HG02884 (cell line): ENCODE measurements around the gene KCNMA1.

Experiments used
- ATAC-seq: cut with Tn5 transposase; IDR thresholded peaks from one replicate; pipeline ENCODE4 v1.9.1; 2021; ENCODE audit warnings: mild to moderate bottlenecking, moderate library complexity; ENCODE audit not compliant: unreplicated experiment

The KCNMA1 gene

DNA sequence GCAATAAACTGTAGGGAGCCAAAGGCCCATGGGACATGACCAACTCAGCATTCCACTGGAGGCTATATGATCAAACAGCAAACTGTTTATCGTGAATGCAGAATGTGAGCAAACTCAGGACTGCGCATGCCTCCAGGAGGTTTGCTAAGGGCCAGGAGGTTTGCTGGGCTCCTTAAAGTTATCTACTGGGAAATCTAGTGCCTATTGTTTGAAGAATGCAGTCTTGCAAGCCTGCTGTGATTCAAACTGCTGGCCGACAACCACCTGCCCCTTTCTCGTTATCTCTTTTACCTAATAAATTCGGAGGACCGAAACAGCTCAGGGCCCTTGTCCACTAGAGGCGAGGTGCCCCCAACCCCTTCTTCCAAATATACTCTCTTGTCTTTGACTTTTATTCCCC, 404.1 kb downstream of the KCNMA1 start:
- ATAC-seq, result no peak

DNA sequence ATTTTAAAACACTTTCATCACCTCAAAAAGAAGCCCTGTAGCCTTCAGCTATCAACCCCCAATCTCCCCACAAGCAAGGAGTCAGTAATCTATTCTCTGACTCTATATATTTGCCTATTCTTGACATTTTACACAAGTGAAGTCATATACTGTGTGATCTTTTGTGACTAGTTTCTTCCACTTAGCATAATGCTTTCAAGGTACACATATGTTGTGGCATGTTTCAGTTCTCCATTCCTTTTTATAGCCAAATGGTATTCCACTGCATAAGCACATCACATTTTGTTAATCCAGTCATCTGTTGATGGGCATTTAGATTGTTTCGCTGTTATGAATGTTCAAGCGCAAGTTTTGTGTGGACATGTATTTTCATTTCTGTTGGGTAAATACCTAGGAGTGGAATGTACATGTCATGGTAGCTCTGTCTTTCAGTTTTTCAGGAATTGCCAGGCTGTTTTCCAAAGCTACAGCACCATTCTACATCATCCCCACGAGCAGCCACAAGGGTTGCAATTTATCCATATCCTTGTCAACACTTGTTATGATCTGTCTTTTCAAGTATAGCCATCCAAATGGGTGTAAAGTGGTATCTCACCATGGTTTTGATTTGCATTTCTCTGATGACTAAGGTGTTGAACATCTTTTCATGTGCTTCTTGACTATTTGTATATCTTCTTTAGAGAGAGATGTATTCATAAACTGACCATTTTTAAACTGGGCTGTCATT, 405.6 kb downstream of the KCNMA1 start:
- peak; percentile 66 for ATAC-seq

- ATAC-seq, result no peak
Measured at GRCh38 chr10:77231375-77231774, 406.2 kb downstream of the KCNMA1 start.

DNA sequence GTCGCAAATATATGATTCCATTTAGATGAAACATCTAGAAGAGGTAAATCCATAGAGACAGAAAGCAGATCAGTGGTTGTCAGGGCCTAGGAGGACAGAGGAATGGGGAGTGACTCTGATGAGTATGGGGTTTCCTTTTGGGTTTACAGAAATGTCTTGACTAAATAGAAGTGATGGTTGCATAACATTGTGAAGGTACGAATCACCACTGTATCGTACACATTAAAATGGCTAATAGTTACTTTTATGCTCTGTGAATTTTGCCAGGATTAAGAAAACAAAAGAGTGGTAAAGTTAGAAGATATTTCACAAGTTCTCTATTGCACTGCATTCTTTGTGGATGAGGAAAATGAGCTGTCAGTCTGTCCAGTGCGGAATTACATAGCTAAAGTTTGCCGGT, 407.4 kb downstream of the KCNMA1 start:
- no peak for ATAC-seq

- ATAC-seq, result no peak
Measured at GRCh38 chr10:77229704-77230103, 407.9 kb downstream of the KCNMA1 start.

- no peak for ATAC-seq
Measured at GRCh38 chr10:77228559-77228958, 409.0 kb downstream of the KCNMA1 start.

GRCh38 chr10:77226853-77227565, 410.6 kb downstream of the KCNMA1 start:
- ATAC-seq, result no peak

DNA sequence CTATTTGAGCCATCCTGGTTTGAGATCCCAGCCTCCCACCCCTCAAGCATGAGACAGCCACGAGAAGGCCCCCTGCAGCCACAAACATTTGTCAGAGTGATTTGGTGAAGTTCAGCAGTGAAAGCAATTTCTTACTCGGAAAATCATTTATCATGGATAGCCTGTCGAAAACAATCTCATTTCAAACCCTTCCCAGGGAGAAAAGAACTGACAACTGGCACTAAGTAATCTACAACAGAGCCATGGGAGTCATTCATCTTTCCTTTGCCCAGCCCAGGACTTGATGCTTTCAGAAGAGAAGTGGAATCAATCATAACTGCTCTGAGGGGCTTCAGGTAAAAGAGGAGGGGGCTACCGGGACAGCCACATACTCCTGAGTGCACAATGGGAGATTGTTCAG, 411.2 kb downstream of the KCNMA1 start:
- ATAC-seq, result no peak

- ATAC-seq, result no peak
Measured at GRCh38 chr10:77226020-77226419, 411.6 kb downstream of the KCNMA1 start.

DNA sequence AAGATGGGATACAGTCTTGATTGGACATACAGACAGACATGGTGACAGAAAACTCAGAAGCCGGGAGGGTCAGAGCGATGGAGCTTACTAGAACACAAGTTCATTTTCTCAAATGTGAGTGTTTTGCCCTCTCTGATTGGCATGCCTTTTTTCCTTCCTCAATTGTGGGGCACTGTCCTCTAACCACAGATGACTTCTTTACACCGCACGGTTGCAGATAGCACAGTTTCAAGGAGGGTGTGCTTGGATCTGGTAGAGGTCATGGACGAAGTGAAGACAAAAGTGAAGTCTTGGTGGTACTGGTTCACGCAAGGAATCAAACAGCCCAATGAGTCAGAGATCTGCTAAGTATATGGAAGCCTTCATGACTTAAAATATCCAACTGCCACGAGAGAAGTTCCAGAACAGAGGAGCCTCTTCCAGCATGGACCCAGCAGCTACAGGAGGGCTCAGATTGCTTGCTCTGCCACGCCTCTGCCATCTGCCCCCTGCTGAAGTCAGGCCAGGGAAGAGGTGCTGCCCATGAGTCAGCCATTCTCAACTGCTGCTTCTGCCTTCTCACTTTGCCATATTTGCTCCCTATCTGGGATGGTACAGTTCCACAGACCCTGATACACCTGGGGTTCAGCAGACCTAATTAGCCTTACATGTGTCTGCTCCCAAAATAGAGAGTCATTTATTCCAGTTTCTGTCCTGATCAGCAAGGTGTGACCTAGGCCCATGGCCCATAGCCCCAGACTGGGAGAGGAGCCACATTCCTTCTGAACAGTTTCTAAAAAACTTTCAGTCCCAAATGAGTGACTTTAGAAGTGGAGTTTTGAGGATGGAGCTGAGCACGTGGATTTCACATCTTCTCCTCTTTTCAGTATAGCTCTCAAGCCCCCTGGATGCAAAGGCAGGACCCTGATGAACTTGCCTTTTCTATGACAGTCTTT, 413.8 kb downstream of the KCNMA1 start:
- no peak for ATAC-seq

- no peak for ATAC-seq
Measured at GRCh38 chr10:77220150-77220549, 417.5 kb downstream of the KCNMA1 start.

DNA sequence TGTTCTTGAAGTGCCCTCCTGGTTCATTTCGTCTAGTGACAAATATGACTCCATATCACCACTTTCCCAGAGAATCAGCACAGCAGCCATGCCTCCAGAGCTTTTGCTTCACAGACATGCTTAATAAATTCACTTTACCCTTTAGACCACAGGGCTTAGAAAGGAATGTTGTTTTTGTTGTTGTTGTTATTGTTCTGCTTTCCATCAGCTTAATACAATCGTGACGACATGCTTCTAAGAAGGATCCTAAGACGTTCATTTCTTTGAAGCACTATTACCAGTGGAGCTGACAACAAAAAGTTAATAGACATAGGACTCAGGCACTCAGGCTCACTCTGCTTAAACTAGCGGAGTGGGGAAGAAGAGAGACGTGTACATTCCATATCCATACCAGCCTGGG, 418.6 kb downstream of the KCNMA1 start:
- no peak for ATAC-seq

GRCh38 chr10:77214799-77215198, 422.8 kb downstream of the KCNMA1 start:
- no peak for ATAC-seq

DNA sequence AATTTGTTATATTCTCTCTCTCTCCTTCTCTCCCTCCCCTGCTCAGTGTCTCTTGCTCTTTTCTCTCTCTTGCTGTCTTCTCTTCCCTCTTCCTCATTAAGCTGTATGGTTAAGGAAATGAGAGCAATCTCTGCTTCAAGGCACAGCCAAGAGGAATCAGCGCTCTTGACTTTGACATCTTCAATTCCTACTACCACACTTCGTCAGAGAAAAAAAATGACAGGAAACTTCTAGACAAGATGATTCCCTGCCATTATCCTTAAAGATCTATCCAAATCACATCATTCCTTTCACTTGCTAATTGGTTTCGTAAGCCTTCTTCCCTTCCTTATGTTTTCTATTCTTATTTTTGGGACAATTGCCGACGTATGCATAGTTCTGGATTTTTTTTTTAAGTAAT, 425.0 kb downstream of the KCNMA1 start:
- no peak for ATAC-seq

DNA sequence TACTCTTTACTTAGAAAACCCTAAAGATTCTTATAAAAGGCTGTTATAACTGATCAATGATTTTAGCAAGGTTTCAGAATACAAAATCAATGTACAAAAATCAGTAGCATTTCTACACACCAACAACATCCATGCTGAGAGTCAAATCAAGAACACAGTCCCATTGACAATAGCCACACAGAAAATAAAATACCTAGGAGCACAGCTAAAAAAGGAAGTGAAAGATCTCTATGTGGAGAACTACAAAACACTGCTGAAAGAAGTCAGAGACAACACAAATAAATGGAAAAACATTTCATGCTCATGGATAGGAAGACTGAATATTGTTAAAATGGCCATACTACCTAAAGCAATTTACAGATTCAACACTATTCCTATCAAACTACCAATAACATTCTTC, 427.0 kb downstream of the KCNMA1 start:
- ATAC-seq, result no peak

DNA sequence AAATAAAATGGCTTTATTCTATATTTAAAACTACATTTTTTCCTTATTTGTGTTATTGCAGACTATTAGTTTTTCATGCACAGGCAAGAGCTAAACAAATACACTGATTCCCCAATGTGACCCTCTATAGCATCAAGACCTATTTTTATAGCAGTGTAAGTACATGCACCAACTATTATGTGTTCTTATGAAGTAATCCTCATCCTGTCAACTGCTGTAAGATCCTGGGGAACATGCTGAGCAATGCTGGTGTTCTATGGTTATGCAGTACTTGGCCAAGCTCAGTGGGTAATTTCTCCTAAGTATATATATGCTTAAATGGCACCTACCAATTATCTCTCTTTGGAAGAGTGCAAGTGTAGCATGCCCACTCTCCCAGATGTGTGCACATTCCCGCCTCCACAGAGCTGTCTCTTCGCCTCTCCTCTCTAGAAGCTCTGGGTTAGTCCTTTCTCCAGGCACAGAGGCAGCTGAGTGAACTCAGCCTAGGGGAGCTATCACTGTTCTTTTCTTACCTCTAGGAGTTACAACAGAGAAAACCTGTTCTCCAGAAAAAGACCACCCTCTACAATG, 428.8 kb downstream of the KCNMA1 start:
- no peak for ATAC-seq

DNA sequence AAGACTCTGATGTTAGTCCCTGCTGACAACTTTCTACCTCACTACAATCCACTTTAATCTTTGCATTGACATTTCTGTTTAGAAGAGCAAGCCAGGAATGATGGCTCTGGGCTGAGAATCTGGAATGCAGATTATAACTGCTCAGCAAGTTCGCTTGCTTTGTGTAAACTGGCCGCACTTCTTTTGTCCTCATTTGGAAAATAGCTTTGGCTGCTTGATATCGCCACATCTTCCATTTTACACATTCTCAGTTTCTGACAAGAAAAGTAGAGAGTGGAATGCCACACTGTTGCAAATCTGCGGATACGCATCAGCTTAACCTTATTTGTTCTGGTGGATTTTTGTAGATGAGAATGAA, 429.8 kb downstream of the KCNMA1 start:
- no peak for ATAC-seq

- ATAC-seq, result no peak
Measured at GRCh38 chr10:77207182-77207827, 430.3 kb downstream of the KCNMA1 start.

DNA sequence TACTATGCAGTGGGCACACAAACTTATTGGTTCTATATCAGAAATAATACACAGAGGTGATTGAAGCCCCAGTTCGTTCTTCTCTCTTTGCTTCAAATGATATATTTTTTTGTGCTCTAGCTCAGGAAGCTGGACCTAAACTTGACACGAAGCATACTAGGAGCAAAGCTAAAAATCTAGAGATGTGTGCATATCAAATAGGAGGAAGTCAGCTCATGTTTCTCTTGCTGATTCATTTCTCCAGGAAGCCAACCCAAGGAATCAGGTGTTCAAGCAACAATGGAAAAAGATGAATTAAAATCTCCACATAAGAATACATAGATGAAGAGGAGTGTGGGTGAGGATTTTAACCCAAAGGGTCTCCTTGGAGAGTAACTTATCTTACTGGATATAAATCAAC, 432.5 kb downstream of the KCNMA1 start:
- no peak for ATAC-seq

DNA sequence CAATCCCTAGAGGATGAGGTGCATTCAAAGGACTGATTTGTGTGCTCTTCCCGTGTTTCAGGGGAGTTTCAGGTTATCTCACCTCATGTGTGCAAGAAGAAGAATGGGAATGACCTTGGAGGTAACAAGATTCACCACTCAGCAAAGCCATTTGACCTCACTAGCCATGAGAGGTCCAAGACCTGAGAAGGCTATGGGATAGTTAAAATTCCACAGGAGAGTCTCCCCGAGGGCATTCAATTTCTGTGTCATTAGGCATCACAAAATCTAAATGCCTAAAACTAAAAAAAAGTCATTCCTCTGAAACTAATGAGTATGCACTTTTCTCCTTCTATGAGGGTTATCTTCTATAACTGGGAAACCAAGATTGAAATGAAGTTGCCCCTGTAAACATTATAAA, 433.4 kb downstream of the KCNMA1 start:
- ATAC-seq, result no peak

DNA sequence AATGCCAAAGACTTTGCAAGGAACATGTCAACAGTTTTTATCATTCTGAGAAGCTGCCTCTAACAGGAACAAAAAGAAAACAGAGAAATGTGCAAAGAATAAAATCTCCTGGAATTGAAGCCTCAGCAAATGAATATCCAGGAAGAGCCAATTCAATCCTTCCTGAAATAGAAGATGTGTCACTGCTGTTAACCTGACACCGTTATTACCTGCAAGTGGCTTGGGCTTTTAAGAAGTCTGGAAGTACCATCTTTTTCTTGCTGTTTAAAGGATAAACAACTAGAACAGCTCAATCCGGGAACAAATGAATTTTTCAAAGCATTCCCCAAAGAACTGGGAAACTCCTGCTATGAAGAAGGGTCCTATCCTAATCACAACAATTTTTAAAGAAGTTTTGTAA, 434.8 kb downstream of the KCNMA1 start:
- no peak for ATAC-seq
